NCI-H2081 treated with DMSO at 0.1 percent for 48 hours (cell line): Measurements from ENCODE around the gene DPF1.

ENCODE experiments used
- DNase-seq: peaks from one replicate; lab custom pipeline; 2025; lab: John Stamatoyannopoulos, UW

Gene DPF1

GRCh38 chr19:38197937-38198704 lies 25.9 kb downstream of the DPF1 start:
- DNase-seq = no peak

- no peak for DNase-seq
Observed at GRCh38 chr19:38196948-38197656, 26.9 kb downstream of the DPF1 start.

GRCh38 chr19:38196245-38196837 lies 27.7 kb downstream of the DPF1 start:
- DNase-seq = no peak

DNA sequence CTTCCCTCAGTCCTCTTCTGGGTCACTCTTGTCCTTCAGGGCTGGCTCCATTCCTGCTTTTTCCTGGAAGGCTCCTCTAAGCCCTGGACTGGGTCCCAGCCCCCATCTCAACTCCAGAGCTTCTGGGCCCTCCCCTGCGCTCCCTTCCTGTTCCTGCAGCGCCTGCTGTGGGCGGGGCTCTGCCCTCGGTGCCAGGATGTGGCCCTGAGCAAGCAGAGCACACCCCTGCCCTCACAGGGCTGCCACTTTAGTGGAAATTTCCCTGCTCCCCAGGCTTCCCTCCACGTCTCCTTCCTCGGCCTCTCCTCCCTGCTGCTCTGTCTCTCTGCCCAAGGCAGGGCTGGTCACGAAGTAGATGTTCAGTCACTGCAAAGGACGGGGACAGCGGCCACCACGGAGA lies 28.8 kb downstream of the DPF1 start:
- no peak for DNase-seq

DNA sequence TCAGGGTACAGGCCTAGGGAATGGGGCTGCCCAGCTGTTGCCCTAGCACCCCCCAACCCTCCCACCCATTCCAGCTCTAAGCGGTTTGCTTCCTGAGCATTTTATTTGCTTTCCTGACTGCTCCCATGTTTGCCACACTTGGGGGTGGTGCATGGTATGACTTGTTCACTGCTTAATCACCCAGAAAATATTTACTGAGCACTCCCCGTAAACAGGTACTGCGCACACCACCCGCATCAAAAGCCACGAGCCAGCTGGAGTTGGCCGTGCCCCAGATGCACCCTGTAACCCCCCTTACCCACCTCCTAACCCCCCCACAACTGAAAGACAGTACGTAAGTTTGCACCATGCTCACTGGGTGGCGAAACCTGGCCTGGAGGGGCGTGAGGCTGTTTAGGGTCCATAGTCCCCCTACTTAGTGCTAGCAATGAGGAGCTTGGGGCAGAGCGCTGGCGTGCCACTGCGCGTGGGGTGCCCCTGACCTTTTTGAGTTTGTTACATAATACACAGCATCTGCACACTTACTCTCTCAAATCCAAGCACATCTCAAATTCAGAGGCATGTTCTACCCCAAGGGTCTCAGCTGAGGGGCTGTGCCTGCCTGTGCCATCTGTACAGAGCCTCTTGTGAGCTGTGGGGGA lies 29.8 kb downstream of the DPF1 start:
- no peak for DNase-seq

DNA sequence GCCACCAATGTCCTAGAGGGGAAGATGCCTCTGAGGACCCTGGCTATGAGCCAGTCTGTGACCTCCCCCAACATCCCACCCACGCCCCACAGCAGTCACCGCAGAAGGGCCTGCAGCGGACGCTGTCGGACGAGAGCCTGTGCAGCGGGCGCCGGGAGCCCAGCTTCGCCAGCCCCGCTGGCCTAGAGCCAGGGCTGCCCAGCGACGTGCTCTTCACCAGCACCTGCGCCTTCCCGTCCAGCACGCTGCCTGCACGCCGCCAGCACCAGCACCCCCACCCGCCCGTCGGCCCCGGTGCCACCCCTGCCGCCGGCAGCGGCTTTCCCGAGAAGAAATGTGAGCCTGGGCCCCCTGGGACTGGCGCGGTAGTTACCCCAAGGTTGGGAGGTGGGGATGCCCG lies 30.6 kb downstream of the DPF1 start:
- DNase-seq = no peak

DNA sequence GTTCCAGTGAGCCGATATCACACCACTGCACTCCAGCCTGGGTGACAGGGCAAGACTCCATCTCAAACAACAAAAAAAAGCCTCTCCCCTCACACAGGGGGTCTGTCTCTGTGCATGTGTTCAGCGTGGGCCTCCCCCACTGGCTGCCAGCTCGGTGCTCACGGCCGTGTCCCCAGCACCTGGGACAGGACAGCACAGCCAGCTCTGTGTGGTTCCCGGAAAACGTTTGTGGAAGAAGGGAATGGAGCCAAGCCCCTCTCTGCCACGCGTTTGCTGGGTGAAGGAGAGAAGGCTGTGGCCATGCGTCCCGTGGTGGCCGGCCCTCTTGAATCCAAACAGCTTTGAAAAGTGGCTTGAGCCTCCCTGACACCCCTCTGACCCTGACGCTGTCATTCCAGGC lies 32.3 kb downstream of the DPF1 start:
- no peak for DNase-seq

- DNase-seq = no peak
Observed at GRCh38 chr19:38190793-38191192, 33.2 kb downstream of the DPF1 start.

GRCh38 chr19:38190061-38190460 lies 34.0 kb downstream of the DPF1 start:
- no peak for DNase-seq

GRCh38 chr19:38185562-38185961 lies 38.5 kb downstream of the DPF1 start:
- DNase-seq = no peak

- DNase-seq = no peak
Observed at GRCh38 chr19:38184815-38185214, 39.2 kb downstream of the DPF1 start.

GRCh38 chr19:38183251-38183897 lies 40.6 kb downstream of the DPF1 start:
- no peak for DNase-seq

DNA sequence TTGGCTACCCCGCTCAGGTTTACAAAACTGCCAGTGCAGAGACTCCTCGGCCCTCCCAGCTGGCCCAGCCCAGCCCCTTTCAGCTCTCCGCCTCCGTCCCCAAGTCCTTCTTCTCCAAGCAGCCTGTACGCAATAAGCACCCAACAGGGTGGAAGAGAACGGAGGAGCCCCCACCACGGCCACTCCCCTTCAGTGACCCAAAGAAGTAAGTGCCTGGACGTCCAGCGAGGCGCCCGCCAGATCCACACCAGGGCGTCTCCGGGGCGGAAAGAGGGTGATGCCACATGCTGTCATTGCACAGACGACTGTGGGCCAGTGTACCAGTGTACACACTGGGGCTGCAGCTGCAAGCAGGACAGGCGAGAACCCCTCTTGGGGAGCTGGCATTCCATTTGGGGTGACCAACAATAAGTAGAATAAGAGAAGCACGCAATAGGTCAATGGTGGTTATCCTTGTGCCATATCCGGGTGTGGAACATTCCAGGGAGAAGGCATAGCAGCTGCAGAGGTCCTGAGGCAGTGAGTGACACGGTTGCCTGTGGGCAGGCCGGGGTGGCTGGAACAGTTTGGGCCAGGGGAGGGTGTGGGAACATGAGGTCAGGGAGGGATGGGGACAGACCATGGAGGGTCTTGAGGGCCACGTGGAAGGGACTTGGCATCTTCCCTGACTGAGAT lies 41.3 kb downstream of the DPF1 start:
- DNase-seq = no peak

DNA sequence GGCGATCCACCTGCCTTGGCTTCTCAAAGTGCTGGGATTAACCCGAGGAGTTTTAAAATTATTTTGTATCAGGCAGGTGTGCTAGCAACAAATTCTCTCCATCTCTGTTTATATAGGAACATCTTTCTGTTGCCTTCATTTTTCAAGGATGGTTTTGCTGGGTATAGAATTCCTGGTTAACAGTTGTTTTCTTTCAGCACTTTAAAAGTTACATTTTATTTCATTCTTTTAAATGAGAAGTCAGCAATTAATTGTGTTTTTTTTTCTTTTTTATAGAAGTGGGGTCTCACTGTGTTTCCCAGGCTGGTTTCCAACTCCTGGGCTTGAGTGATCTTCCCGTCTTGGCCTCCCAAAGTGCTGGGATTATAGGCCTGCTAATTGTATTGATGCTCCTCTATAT lies 44.0 kb downstream of the DPF1 start:
- DNase-seq = no peak

GRCh38 chr19:38175422-38175821 lies 48.6 kb downstream of the DPF1 start:
- no peak for DNase-seq

DNA sequence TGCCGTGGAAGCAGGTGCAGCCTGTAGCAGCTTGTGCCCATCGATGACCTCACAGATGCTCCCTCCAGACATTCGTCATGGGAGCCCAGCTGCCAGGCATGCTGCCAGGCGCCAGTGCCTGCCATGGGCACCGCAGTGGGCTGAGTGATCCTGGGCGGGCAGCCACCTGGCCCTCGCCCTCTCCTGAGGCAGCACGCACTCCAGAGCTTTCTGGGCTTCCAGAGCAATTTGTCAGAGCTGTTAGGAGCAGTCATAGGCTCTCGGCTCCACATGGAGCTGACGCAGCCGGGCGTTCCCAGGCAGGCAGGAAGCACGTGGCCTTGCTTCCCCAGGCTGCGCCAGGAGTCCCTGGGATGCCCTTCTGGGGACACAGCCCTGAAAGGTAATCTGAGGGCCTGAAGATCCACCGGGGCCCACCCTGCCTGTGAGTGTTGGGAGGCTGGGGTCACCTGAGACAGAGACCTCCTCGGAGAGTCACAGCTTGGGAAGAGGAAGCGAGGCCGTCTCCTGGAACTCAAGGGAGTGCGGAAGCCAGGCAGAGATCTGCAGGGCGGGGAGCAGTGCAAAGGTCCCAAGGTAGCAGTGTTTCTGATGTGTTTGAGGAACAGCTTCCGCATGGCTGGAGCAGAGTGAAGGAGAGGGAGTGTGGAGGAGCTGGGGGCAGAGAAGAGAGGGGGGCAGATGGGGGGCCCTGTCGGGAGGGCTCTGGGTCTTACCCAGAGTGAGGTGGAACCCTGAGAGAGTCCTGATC lies 50.6 kb downstream of the DPF1 start:
- DNase-seq = peak; percentile 79

DNA sequence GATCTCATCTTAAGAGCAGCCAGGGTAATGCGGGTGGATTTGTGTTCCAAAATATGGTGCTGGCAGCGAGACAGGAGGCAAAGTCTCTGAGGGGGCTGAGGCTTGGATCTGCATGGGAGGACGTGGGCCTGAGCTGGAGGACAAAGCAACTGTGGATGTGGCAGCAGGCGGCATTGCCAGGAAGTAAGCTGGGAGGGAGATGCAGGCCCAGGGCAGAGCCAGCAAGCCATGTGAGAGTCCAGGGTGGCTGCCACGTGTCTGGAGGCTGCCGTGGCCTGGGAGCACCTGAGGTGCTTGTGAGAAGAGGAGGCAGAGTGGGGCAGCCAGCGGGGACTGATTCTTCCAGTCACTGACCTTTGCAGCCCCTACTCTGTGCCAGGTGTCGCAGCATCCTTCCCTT lies 52.0 kb downstream of the DPF1 start:
- DNase-seq = no peak

GRCh38 chr19:38170334-38170733 lies 53.7 kb downstream of the DPF1 start:
- peak; percentile 7 for DNase-seq

GRCh38 chr19:38168637-38169036 lies 55.4 kb downstream of the DPF1 start:
- no peak for DNase-seq

GRCh38 chr19:38165335-38165734 lies 58.7 kb downstream of the DPF1 start:
- DNase-seq = no peak

GRCh38 chr19:38164526-38164925 lies 59.5 kb downstream of the DPF1 start:
- no peak for DNase-seq
